Activated CD4-positive, alpha-beta T cell treated with anti-CD3 and anti-CD28 coated beads, Interleukin-2, Interleukin-6, amounts not matched to agents 100 ng/mL and 50 ng/mL, durations not matched to agents 16 hours and 8 hours (primary cell): ENCODE results near the gene UNC45A.
"Not testable (repeated sequence)": the region's sequence is repeated elsewhere in the genome, so short reads cannot be mapped to it uniquely, and the experiment has no call there.

Source experiments
- DNase-seq: peaks from one replicate; pipeline ENCODE4 v3.0.0-alpha.2; 2020

The UNC45A gene

GRCh38 chr15:90903733-90904536 lies 31.1 kb upstream of the UNC45A start:
- DNase-seq: no peak

DNA sequence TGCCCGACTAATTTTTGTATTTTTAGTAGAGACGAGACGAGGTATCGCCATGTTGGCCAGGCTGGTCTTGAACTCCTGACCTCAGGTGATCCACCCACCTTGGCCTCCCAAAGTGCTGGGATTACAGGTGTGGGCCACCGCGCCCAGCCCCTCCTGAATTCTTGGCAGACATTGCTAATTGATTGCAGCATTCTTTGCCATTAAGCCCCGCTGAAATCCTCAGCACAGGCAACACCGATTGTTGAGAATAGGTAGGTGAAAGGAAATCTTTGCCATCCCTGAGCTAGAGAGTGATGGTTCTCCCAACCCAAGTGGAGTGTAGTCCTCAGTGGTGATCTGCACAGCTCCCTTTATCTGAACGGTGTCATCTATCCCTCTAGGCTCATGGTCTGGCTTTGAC lies 30.3 kb upstream of the UNC45A start:
- no peak for DNase-seq

DNA sequence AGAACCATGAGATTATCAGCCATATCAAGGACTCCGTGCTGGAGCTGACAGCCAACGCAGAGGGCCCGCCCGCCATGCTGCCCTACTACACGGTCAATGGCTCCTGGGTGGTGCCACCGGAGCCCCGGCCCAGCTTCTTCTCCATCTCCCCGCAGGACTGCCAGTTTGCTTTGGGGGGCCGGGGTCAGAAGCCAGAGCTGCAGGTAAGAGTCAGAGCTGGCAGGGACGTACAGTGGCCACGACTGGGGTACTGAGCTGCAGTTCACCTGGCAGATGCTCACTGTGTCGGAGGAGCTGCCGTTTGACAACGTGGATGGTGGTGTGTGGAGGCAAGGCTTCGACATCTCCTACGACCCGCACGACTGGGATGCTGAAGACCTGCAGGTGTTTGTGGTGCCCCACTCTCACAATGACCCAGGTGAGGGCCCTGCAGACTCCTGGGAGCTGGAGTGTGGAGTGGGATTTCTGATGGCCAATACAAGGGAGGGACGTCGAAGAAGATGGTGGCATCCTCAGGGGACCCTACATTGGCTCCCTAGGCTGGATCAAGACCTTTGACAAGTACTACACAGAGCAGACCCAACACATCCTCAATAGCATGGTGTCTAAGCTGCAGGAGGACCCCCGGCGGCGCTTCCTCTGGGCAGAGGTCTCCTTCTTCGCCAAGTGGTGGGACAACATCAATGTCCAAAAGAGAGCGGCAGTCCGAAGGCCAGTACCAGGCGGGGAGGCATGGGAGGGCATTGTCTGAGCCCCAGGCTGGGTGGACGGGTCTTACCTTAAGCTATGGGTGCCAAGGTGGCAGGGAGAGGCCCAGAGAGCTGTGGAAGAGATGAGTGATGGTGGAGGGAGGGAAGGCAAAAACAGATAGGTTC lies 29.5 kb upstream of the UNC45A start:
- DNase-seq: no peak

- no peak for DNase-seq
These were observed 28.8 kb upstream of the UNC45A start for GRCh38 chr15:90906181-90906849.

- no peak for DNase-seq
These were observed 27.9 kb upstream of the UNC45A start for GRCh38 chr15:90907051-90907660.

GRCh38 chr15:90907838-90908507 lies 27.1 kb upstream of the UNC45A start:
- DNase-seq: no peak

DNA sequence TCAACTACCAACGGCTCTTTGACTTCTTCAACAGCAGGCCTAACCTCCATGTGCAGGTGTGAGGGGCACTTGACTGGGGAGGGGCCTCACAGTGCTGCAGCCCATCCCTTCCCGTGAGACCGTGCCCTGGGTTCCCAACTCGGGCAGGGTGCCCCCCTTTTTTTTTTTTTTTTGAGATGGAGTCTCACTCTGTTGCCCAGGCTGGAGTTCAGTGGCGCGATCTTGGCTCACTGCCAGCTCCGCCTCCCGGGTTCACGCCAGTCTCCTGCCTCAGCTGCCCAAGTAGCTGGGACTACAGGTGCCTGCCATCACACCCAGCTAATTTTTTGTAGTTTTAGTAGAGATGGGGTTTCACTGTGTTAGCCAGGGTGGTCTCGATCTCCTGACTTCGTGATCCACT lies 25.6 kb upstream of the UNC45A start:
- not testable (repeated sequence) for DNase-seq

DNA sequence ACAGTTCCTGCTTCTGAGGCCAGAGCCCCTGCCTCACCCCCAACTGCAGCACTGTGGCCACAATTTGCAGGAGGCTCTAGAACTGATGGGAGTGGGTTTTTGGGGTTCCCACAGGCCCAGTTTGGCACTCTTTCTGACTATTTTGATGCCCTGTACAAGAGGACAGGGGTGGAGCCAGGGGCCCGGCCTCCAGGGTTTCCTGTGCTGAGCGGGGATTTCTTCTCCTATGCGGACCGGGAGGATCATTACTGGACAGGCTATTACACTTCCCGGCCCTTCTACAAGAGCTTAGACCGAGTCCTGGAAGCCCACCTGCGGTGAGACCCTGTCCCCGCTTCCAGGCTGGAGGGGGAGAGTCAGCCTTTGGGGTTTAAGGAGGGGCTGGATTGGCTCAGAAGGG lies 25.1 kb upstream of the UNC45A start:
- no peak for DNase-seq

- no peak for DNase-seq
These were observed 24.4 kb upstream of the UNC45A start for GRCh38 chr15:90910441-90911301.

DNA sequence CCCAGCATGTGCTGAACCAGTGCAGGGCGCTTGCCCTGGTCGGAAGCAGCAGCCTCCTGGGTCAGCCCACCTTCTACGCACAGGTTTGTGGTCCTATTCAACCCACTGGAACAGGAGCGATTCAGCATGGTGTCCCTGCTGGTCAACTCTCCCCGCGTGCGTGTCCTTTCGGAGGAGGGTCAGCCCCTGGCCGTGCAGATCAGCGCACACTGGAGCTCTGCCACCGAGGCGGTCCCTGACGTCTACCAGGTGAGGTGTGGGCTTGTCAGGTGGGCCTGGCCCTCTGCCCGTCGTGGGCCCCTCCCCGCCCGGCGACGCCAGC lies 23.8 kb upstream of the UNC45A start:
- DNase-seq: no peak

GRCh38 chr15:90911906-90912769 lies 22.9 kb upstream of the UNC45A start:
- DNase-seq: no peak

DNA sequence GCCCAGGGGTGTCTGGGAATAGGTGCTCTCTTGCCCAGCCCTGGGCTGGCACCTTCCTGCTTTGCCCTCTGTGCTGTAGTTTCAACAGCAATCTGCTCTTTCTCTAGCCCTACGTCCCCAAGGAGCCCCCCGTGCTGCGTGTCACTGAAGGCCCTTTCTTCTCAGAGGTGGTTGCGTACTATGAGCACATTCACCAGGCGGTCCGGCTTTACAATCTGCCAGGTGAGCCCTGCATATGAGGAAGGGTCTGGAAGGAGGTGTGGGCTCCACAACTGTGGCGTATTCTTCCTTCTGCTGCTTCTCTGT lies 22.4 kb upstream of the UNC45A start:
- DNase-seq: no peak

DNA sequence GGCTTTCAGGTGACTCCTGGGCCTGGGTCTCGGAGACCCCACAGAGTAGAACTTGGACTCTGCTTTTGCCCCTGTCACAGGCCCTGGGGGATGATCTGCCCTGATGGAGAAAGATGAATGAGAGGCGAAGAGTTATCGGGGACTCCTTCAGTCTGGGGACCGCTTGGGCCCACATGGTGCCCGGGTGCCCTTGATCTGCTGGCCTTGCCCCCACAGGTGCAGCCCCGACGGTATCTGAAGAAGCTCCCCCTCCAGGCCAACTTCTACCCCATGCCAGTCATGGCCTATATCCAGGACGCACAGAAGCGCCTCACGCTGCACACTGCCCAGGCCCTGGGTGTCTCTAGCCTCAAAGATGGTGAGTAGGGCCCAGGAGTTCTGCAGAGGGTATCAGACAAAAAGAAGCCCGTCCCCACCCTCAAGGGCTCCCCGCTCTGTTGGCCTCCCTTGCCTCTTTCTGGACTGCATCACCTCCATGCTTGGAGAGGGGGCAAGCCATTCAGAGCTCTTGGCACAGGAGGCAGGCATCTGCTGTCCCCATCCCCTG lies 21.6 kb upstream of the UNC45A start:
- DNase-seq: no peak

DNA sequence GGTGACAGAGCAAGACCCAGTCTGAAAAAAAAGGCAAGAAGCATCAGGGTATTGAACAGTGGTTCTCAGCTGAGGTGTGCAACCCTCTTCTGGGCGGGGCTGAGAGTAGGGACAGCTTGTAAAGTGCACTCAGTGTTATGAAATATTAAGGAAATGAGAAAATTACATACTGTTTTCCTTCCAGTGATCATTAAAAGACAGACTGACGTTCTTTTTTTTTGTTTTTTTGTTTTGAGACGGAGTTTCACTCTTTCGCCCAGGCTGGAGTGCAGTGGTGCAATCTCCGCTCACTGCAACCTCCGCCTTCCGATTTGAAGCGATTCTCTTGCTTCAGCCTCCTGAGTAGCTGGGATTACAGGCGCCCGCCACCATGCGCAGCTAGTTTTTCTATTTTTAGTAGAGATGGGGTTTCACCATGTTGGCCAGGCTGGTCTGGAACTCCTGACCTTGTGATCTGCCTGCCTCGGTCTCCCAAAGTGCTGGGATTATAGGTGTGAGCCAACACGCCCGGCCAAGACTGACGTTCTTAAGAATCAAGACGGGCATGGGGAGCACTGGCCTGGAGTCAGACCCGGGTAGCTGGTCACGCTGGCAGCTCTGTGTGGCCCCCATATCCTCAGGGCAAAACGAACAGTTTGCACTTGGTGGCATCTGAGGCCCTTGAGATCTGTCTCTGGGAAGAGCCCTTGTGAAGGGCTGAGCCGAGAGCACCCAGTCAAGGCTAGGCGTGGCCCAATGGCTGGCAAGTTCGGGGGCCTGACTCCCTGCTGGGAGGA lies 20.6 kb upstream of the UNC45A start:
- DNase-seq: no peak

DNA sequence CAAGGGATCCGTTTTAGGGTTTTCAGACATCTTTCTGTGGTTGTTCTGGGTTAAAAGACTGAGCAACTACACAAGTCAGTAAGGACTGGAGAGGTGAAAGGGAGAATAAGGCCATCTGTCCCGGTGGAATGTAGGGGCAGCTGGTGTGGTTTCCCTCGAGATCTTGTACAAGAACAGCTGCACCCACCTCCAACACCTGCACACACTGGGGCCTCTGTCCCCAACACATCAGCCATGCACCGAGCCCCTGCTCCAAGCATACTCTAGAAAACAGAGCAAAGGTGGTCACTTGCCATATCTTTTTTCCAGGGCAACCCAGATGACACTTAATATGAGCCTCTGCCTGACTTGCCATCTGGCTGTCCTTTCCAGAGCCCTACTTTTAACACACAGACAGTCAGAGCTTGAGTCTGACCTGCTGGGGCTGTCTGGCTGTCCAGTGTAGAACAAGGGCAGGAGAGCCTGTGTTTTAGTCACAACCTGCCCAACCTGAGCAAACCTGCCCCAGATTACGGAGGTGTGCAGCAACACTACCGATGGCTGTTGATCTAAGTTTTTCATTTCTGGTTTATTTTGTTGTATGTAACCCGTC lies 19.8 kb upstream of the UNC45A start:
- DNase-seq: no peak

DNA sequence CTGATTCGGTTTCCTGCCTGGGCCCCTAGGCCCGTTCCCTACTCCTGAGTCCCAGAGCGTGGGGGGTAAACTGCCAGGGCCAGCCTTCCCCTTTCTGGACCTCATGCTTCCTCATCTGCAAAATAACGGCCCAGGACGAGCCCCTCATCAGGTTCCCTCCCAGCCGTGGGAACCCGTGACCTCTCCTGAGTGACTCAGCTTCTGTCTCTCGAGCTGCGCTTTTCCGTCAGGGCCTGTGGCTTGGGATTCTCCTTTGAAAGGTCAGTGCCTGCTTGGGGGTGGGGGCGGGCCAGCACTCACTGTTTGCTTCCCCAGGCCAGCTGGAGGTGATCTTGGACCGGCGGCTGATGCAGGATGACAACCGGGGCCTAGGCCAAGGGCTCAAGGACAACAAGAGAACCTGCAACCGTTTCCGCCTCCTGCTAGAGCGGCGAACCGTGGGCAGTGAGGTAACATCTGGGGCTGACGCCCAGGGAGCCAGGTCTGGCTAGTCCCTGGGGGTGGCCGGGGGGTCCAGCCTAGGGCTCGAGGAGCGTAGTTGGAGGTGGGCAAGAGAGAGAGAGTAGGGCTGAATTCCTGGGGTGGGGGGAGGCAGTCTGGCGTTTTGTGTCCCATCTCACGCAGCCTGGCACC lies 19.2 kb upstream of the UNC45A start:
- DNase-seq: no peak

GRCh38 chr15:90916461-90916860 lies 18.6 kb upstream of the UNC45A start:
- DNase-seq: no peak

DNA sequence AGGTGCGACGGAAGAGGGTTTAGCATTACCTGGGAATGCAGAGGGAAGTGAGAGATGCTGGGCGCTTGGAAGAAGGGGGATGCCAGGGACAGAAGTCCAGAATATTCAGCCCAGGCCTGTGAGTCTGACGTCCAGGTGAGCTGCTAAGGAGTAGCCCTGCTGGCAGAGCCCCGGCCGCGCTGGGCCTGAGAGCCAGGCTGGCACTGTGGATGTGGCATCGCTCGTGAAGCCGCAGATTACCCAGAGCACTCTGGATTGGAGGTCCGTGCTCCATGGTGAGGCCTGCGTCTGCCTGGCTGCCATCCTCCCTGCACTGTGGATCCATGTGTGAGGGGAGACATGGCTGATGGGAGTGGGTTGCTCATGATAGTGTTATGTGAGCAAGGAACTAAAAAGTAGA lies 17.5 kb upstream of the UNC45A start:
- no peak for DNase-seq
